Measurements from ENCODE around the gene LIG3.

GRCh38 chr17:35016369-35016768 is 36.1 kb downstream of the LIG3 start:
- TF ChIP-seq CTCF (IDR thresholded peaks at IDR 0.05; ENCODE audit: insufficient read depth, low read length), result no peak
- no peak for TF ChIP-seq POLR2AphosphoS5 (IDR thresholded peaks at IDR 0.05; ENCODE audit: low read depth)
